ENCODE measurements around the gene ATP5PO. TPM values are rescaled to one million over a fixed set of nuclear protein-coding genes. Genes with fewer than 3 reads are reported as not detected.

The ATP5PO gene
- total RNA-seq, 4 donors from 2014 or later: 115 to 162 (median 139) TPM

GRCh38 chr21:33943293-33943692 is 27.7 kb upstream of the ATP5PO start:
- intact Hi-C loops (cut with DNase I; ENCODE audit: low total_unique reads): no loop called here
- DNase-seq (ENCODE audit: low spot score in 2 of 2): no peak
- WGBS, 2 donors: 45 to 70% methylated on average over 2 of the region's 2 CpGs
- H3K4me3 ChIP-seq (ENCODE audit: low read depth, poor library complexity, severe bottlenecking): no peak overlapping the region
- no peak for TF ChIP-seq POLR2A (IDR thresholded peaks at IDR 0.05)
- TF ChIP-seq CTCF (IDR thresholded peaks at IDR 0.05): no peak

GRCh38 chr21:33942426-33942825 is 26.8 kb upstream of the ATP5PO start:
- TF ChIP-seq POLR2A (IDR thresholded peaks at IDR 0.05) (no peak), CTCF (IDR thresholded peaks at IDR 0.05) (no peak)
- intact Hi-C loops (cut with DNase I; ENCODE audit: low total_unique reads): no loop called here
- no peak for DNase-seq (ENCODE audit: low spot score in 2 of 2)
- no peak overlapping the region for H3K4me3 ChIP-seq (ENCODE audit: low read depth, poor library complexity, severe bottlenecking)

DNA sequence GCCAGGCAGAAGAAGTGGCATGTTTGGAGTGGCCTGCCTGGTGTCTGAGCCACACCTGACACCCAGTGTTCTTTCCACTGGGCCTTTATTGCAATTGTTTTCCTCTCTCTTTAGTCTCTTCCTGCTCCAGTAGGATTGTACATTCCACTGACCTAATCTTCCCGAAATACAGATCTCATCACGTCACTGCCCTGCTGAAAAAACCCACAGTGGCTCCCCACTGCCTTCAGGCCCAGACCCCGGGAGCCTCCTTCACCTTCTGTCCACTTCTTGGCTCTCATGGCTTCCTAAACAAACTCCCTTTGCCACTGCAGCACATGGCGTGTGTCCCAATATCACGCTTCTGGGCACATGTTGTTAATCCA is 25.3 kb upstream of the ATP5PO start:
- WGBS, 2 donors: 70 to 86% methylated on average over 5 of the region's 5 CpGs
- TF ChIP-seq CTCF (IDR thresholded peaks at IDR 0.05): no peak
- no peak for TF ChIP-seq POLR2A (IDR thresholded peaks at IDR 0.05)
- H3K4me3 ChIP-seq (ENCODE audit: low read depth, poor library complexity, severe bottlenecking): no peak overlapping the region
- intact Hi-C loops (cut with DNase I; ENCODE audit: low total_unique reads): no loop called here
- DNase-seq (ENCODE audit: low spot score in 2 of 2): no peak

DNA sequence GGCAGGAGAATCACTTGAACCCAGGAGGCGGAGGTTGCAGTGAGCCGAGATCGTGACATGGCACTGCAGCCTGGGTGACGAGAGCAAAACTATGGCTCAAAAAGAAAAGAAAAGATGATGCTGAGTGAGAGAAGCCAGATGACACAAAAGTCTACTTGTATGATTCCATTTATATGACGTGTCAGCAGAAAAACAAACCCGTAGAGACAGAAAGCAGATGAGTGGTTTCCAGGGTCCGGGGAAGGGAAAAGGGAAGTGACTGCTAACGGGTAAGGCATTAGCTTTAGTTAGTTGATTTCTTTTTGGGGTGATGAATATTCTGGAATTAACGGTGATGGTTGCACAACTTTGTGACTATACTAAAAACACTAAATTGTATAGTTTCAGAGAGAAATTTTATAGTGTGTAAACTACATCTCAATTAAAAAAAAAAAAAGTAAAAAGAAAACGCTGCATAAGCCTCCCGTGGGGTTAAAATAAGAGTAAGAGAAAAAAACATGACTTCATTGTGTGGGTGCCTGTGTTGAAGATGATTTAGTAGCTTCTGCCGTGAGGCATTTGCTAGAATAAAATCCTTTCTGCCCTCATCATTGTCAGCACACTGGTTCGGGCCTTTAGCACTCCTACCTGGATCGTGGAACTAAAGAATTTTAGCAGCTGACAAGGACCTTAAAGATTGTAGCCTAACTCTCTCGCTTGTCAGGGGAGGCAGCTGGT is 24.7 kb upstream of the ATP5PO start:
- DNase-seq (ENCODE audit: low spot score in 2 of 2): no peak
- intact Hi-C loops (cut with DNase I; ENCODE audit: low total_unique reads): no loop called here
- WGBS, 2 donors: 81 to 83% methylated on average over 15 of the region's 15 CpGs
- H3K4me3 ChIP-seq (ENCODE audit: low read depth, poor library complexity, severe bottlenecking): no peak overlapping the region
- TF ChIP-seq POLR2A (IDR thresholded peaks at IDR 0.05) (no peak), CTCF (IDR thresholded peaks at IDR 0.05) (no peak)

GRCh38 chr21:33939226-33939625 is 23.6 kb upstream of the ATP5PO start:
- TF ChIP-seq POLR2A (IDR thresholded peaks at IDR 0.05) (no peak), CTCF (IDR thresholded peaks at IDR 0.05) (no peak)
- intact Hi-C loops (cut with DNase I; ENCODE audit: low total_unique reads): no loop called here
- WGBS, 2 donors: 72 to 80% methylated on average over 3 of the region's 3 CpGs
- no peak for DNase-seq (ENCODE audit: low spot score in 2 of 2)
- no peak overlapping the region for H3K4me3 ChIP-seq (ENCODE audit: low read depth, poor library complexity, severe bottlenecking)

DNA sequence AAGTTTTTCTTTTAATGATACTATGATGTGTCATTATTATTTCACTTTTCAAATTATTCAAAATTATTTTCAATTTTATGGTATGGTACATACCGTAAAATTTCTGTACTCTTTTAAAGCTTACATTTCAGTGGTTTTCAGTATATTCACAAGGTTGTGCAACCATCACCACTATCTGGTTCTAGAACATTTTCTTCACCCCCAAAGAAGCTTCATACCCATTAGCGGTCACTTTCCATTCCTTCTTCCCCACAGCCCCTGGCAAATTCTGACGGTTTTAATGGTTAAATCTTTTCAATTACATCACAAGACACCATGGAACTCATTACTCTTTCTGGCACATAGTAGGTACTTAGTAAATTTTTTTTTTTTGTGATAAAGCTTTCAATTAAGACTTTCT is 22.8 kb upstream of the ATP5PO start:
- 82 to 83% methylated on average over 3 of the region's 3 CpGs for WGBS, 2 donors
- intact Hi-C loops (cut with DNase I; ENCODE audit: low total_unique reads): no loop called here
- H3K4me3 ChIP-seq (ENCODE audit: low read depth, poor library complexity, severe bottlenecking): no peak overlapping the region
- DNase-seq (ENCODE audit: low spot score in 2 of 2): no peak
- TF ChIP-seq CTCF (IDR thresholded peaks at IDR 0.05) (no peak), POLR2A (IDR thresholded peaks at IDR 0.05) (no peak)
